ENCODE measurements around the gene ABCC10. TPM values are rescaled to one million over a fixed set of nuclear protein-coding genes. Genes with fewer than 3 reads are reported as not detected.
"Not testable (repeated sequence)": the region's sequence is repeated elsewhere in the genome, so short reads cannot be mapped to it uniquely, and the experiment has no call there.

ABCC10 gene
- total and polyA plus RNA-seq, 7 donors = 7.8 to 11.0 (median 9.8) TPM

- peaks cover 0 to 52% (median 2%) of the 10 kb centered on the region in 3 donors for H3K27me3 ChIP-seq (ENCODE audit: insufficient read depth in 3 of 3, low read length in 2 of 3)
- WGBS, 3 donors = 74 to 81% (median 76%) methylated on average over 5 of the region's 5 CpGs
- H3K36me3 ChIP-seq (ENCODE audit: insufficient read depth in 1 of 2, low read depth in 1 of 2) = no peaks in the 10 kb centered on the region
- H3K27ac ChIP-seq = no peak overlapping the region
- no peak for TF ChIP-seq CTCF (IDR thresholded peaks at IDR 0.05)
- DNase-seq (no peak), ATAC-seq (no peak)
- no peaks in the 10 kb centered on the region for H3K9me3 ChIP-seq
- no peaks in the 10 kb centered on the region for H3K4me1 ChIP-seq
- intact Hi-C loops (cut with DNase I) = no loop called here
- H3K4me3 ChIP-seq = no peak overlapping the region
Measured at GRCh38 chr6:43461936-43462335, 34.6 kb downstream of the ABCC10 start.

- Histone ChIP-seq H3K4me3 (no peak overlapping the region), H3K4me1 (no peaks in the 10 kb centered on the region), H3K27me3 (ENCODE audit: insufficient read depth in 3 of 3, low read length in 2 of 3) (peaks cover 0 to 30% (median 0%) of the 10 kb centered on the region in 3 donors), H3K27ac (no peak overlapping the region), H3K9me3 (no peaks in the 10 kb centered on the region), H3K36me3 (ENCODE audit: insufficient read depth in 1 of 2, low read depth in 1 of 2) (no peaks in the 10 kb centered on the region)
- intact Hi-C loops (cut with DNase I) = no loop called here
- ATAC-seq = no peak
- DNase-seq = no peak
- 77 to 87% (median 85%) methylated on average over 8 of the region's 8 CpGs for WGBS, 3 donors
- TF ChIP-seq CTCF (IDR thresholded peaks at IDR 0.05) = no peak
Measured at GRCh38 chr6:43464337-43464736, 37.0 kb downstream of the ABCC10 start.

GRCh38 chr6:43465948-43466347 is 38.6 kb downstream of the ABCC10 start:
- Histone ChIP-seq H3K4me1 (no peaks in the 10 kb centered on the region), H3K27ac (no peak overlapping the region), H3K4me3 (no peak overlapping the region), H3K36me3 (ENCODE audit: insufficient read depth in 1 of 2, low read depth in 1 of 2) (no peaks in the 10 kb centered on the region), H3K27me3 (ENCODE audit: insufficient read depth in 3 of 3, low read length in 2 of 3) (peaks cover 0 to 22% (median 0%) of the 10 kb centered on the region in 3 donors), H3K9me3 (no peaks in the 10 kb centered on the region)
- no peak for DNase-seq
- TF ChIP-seq CTCF (IDR thresholded peaks at IDR 0.05) = no peak
- WGBS, 3 donors = 62 to 73% (median 67%) methylated on average over 2 of the region's 2 CpGs
- intact Hi-C loops (cut with DNase I) = no loop called here
- ATAC-seq = no peak

- 59 to 60% (median 60%) methylated on average over 5 of the region's 5 CpGs for WGBS, 3 donors
- H3K4me1 ChIP-seq; H3K27ac ChIP-seq; H3K9me3 ChIP-seq; H3K36me3 ChIP-seq (ENCODE audit: insufficient read depth in 1 of 2, low read depth in 1 of 2); ATAC-seq; H3K4me3 ChIP-seq; DNase-seq; intact Hi-C loops (cut with DNase I): not testable (repeated sequence)
- H3K27me3 ChIP-seq (ENCODE audit: insufficient read depth in 3 of 3, low read length in 2 of 3) = peaks cover 0 to 20% (median 0%) of the 10 kb centered on the region in 3 donors
Measured at GRCh38 chr6:43467265-43467664, 39.9 kb downstream of the ABCC10 start.

- H3K4me1 ChIP-seq = no peaks in the 10 kb centered on the region
- no peak for TF ChIP-seq CTCF (IDR thresholded peaks at IDR 0.05)
- DNase-seq (no peak), ATAC-seq (no peak)
- 74 to 79% (median 78%) methylated on average over 4 of the region's 4 CpGs for WGBS, 3 donors
- H3K9me3 ChIP-seq = no peaks in the 10 kb centered on the region
- no peaks in the 10 kb centered on the region for H3K36me3 ChIP-seq (ENCODE audit: insufficient read depth in 1 of 2, low read depth in 1 of 2)
- H3K27me3 ChIP-seq (ENCODE audit: insufficient read depth in 3 of 3, low read length in 2 of 3) = peaks cover 0 to 16% (median 0%) of the 10 kb centered on the region in 3 donors
- H3K4me3 ChIP-seq = no peak overlapping the region
- intact Hi-C loops (cut with DNase I) = no loop called here
- H3K27ac ChIP-seq = no peak overlapping the region
Measured at GRCh38 chr6:43467752-43468151, 40.4 kb downstream of the ABCC10 start.
